ENCODE results near the gene PHOSPHO1.

GRCh38 chr17:49183341-49183740 lies 47.2 kb downstream of the PHOSPHO1 start:
- TF ChIP-seq CTCF (IDR thresholded peaks at IDR 0.05) (no peak), POLR2AphosphoS5 (IDR thresholded peaks at IDR 0.05; ENCODE audit: low read depth, low read length) (no peak), REST (IDR thresholded peaks at IDR 0.05; ENCODE audit: insufficient read depth in 1 of 2, low read depth in 2 of 2, low read length in 1 of 2) (no peak), TCF7L2 (IDR thresholded peaks at IDR 0.05; ENCODE audit: low read depth, low read length) (no peak)

Data from Panc1 (cell line).